ENCODE data around the gene MMP15. TPM values are rescaled to one million over a fixed set of nuclear protein-coding genes. Genes with fewer than 3 reads are reported as not detected.
"Not testable (repeated sequence)": the region's sequence is repeated elsewhere in the genome, so short reads cannot be mapped to it uniquely, and the experiment has no call there.

The MMP15 gene
- 53.5 TPM for total RNA-seq
- long read RNA-seq, full-length matches to known transcripts, result 6 of 42 reads
- long read RNA-seq, partial matches to known transcripts, result 32 of 42 reads
- long read RNA-seq, other reads (novel, unspliced or antisense), result 4 of 42 reads

- intact Hi-C loops (cut with DNase I), result loop anchor here (1.0 to 10.0 kb wide), 3 partner anchors 97 to 299 kb away; no protein-coding TSS in a partner anchor
These were observed at the start of gene MMP15 for GRCh38 chr16:58025351-58026138. Gene MMP15, plus strand, starts transcription at chr16:58025754. Its CDS starts 597 bp downstream, at chr16:58026351.

GRCh38 chr16:57976331-57976796, 49.2 kb upstream of the MMP15 start:
- intact Hi-C loops (cut with DNase I), result no loop called here
- DNase-seq (ENCODE audit: low spot score), result no peak

More at GRCh38 chr16:58025351-58026138, at the start of gene MMP15:
- DNase-seq (ENCODE audit: low spot score), result no peak

GRCh38 chr16:57977418-57978069, 48.0 kb upstream of the MMP15 start:
- intact Hi-C loops (cut with DNase I), result no loop called here
- no peak for DNase-seq (ENCODE audit: low spot score)

- intact Hi-C loops (cut with DNase I); DNase-seq (ENCODE audit: low spot score): not testable (repeated sequence)
These were observed 47.5 kb upstream of the MMP15 start for GRCh38 chr16:57978070-57978465.

- intact Hi-C loops (cut with DNase I), result no loop called here
- no peak for DNase-seq (ENCODE audit: low spot score)
These were observed 46.5 kb upstream of the MMP15 start for GRCh38 chr16:57979006-57979585.

GRCh38 chr16:57981636-57982035, 43.9 kb upstream of the MMP15 start:
- intact Hi-C loops (cut with DNase I), result loop anchor here (10.0 kb wide), 1 partner anchor 177 kb away; the partner anchor contains the start of gene KIFC3
- no peak for DNase-seq (ENCODE audit: low spot score)

GRCh38 chr16:57982385-57982784, 43.2 kb upstream of the MMP15 start:
- DNase-seq (ENCODE audit: low spot score), result no peak
- intact Hi-C loops (cut with DNase I), result loop anchor here (10.0 kb wide), 1 partner anchor 178 kb away; the partner anchor contains the start of gene KIFC3

- DNase-seq (ENCODE audit: low spot score), result peak; percentile 93
- intact Hi-C loops (cut with DNase I), result loop anchor here (5.0 to 10.0 kb wide), 2 partner anchors 47 to 180 kb away; partner anchors contain the start of gene KIFC3
These were observed 40.9 kb upstream of the MMP15 start for GRCh38 chr16:57984443-57985203.

- no peak for DNase-seq (ENCODE audit: low spot score)
- intact Hi-C loops (cut with DNase I), result loop anchor here (5.0 to 10.0 kb wide), 2 partner anchors 48 to 181 kb away; partner anchors contain the start of gene KIFC3
These were observed 40.1 kb upstream of the MMP15 start for GRCh38 chr16:57985204-57986181.

GRCh38 chr16:57986196-57986595, 39.4 kb upstream of the MMP15 start:
- no peak for DNase-seq (ENCODE audit: low spot score)
- intact Hi-C loops (cut with DNase I), result loop anchor here (5.0 to 10.0 kb wide), 2 partner anchors 49 to 181 kb away; partner anchors contain the start of gene KIFC3

GRCh38 chr16:57987441-57988177, 37.9 kb upstream of the MMP15 start:
- DNase-seq (ENCODE audit: low spot score), result no peak
- intact Hi-C loops (cut with DNase I), result loop anchor here (5.0 to 10.0 kb wide), 2 partner anchors 50 to 183 kb away; partner anchors contain the start of gene KIFC3

GRCh38 chr16:57988929-57989328, 36.6 kb upstream of the MMP15 start:
- intact Hi-C loops (cut with DNase I), result loop anchor here (5.0 to 10.0 kb wide), 2 partner anchors 52 to 184 kb away; partner anchors contain the start of gene KIFC3
- DNase-seq (ENCODE audit: low spot score), result no peak

- DNase-seq (ENCODE audit: low spot score), result no peak
- intact Hi-C loops (cut with DNase I), result no loop called here
These were observed 33.9 kb upstream of the MMP15 start for GRCh38 chr16:57991551-57992059.

- no peak for DNase-seq (ENCODE audit: low spot score)
- intact Hi-C loops (cut with DNase I), result no loop called here
These were observed 33.5 kb upstream of the MMP15 start for GRCh38 chr16:57992084-57992483.

GRCh38 chr16:57993438-57993837, 32.1 kb upstream of the MMP15 start:
- intact Hi-C loops (cut with DNase I), result no loop called here
- DNase-seq (ENCODE audit: low spot score), result no peak

- intact Hi-C loops (cut with DNase I), result no loop called here
- no peak for DNase-seq (ENCODE audit: low spot score)
These were observed 31.7 kb upstream of the MMP15 start for GRCh38 chr16:57993897-57994296.

- intact Hi-C loops (cut with DNase I), result no loop called here
- no peak for DNase-seq (ENCODE audit: low spot score)
These were observed 31.2 kb upstream of the MMP15 start for GRCh38 chr16:57994361-57994760.
